GM12891 (cell line): Measurements from ENCODE around the gene MCM10.
"Not testable (repeated sequence)": the region's sequence is repeated elsewhere in the genome, so short reads cannot be mapped to it uniquely, and the experiment has no call there.

Experiments used
- DNase-seq: peaks from one replicate; pipeline ENCODE4 v3.0.0; 2011; ENCODE audit warnings: low spot score; ENCODE audit not compliant: insufficient read length
- FAIRE-seq: peaks from 2 replicates; lab custom pipeline; 2011; peaks lifted over from hg19 to GRCh38; lab: Jason Lieb, UNC
- PAX5 ChIP-seq: IDR thresholded peaks from 2 replicates; pipeline ENCODE4 v1.6.1; 2011; ENCODE audit warnings: low read length, moderate library complexity, mild to moderate bottlenecking; ENCODE audit not compliant: insufficient read depth, severe bottlenecking
- POLR2A ChIP-seq: IDR thresholded peaks from 2 replicates; pipeline ENCODE4 v1.6.1; 2011; ENCODE audit warnings: low read depth, low read length, control low read depth
- POLR2AphosphoS5 ChIP-seq: IDR thresholded peaks from 2 replicates; pipeline ENCODE4 v1.6.1; 2011; ENCODE audit warnings: low read depth, low read length, control low read depth
- POU2F2 ChIP-seq: IDR thresholded peaks from 2 replicates; pipeline ENCODE4 v1.6.1; 2011; ENCODE audit warnings: low read depth, mild to moderate bottlenecking, control low read depth, low read length, moderate library complexity
- SPI1 ChIP-seq: IDR thresholded peaks from 2 replicates; pipeline ENCODE4 v1.6.1; 2011; ENCODE audit warnings: low read depth, low read length, control low read depth
- TAF1 ChIP-seq: IDR thresholded peaks from 2 replicates; pipeline ENCODE4 v1.6.1; 2011; ENCODE audit warnings: low read depth, low read length, control low read depth

Gene MCM10

GRCh38 chr10:13139150-13139549 lies 22.2 kb upstream of the MCM10 start:
- no peak for DNase-seq
- TF ChIP-seq TAF1 (no peak), SPI1 (no peak), POLR2A (no peak), PAX5 (no peak), POU2F2 (no peak), POLR2AphosphoS5 (no peak)
- FAIRE-seq: no peak

- FAIRE-seq (no peak), DNase-seq (no peak)
- TF ChIP-seq PAX5: no peak
- TF ChIP-seq TAF1: no peak
- no peak for TF ChIP-seq SPI1
- TF ChIP-seq POLR2AphosphoS5: no peak
- no peak for TF ChIP-seq POLR2A
- TF ChIP-seq POU2F2: no peak
Measured at GRCh38 chr10:13139676-13140075, 21.7 kb upstream of the MCM10 start.

- FAIRE-seq (no peak), DNase-seq (no peak)
- TF ChIP-seq POLR2AphosphoS5: no peak
- TF ChIP-seq POU2F2: no peak
Measured at GRCh38 chr10:13140627-13141190, 20.6 kb upstream of the MCM10 start.

- no peak for DNase-seq
- no peak for FAIRE-seq
- TF ChIP-seq PAX5 (no peak), POLR2A (no peak), POLR2AphosphoS5 (no peak), TAF1 (no peak), POU2F2 (no peak), SPI1 (no peak)
Measured at GRCh38 chr10:13143766-13144165, 17.6 kb upstream of the MCM10 start.

- DNase-seq (no peak), FAIRE-seq (no peak)
- no peak for TF ChIP-seq POLR2AphosphoS5
- no peak for TF ChIP-seq SPI1
- TF ChIP-seq POLR2A: no peak
- TF ChIP-seq PAX5: no peak
- TF ChIP-seq TAF1: no peak
- no peak for TF ChIP-seq POU2F2
Measured at GRCh38 chr10:13144814-13145213, 16.5 kb upstream of the MCM10 start.

- FAIRE-seq (no peak), DNase-seq (no peak)
- no peak for TF ChIP-seq POLR2AphosphoS5
- no peak for TF ChIP-seq POU2F2
- no peak for TF ChIP-seq TAF1
- no peak for TF ChIP-seq PAX5
- no peak for TF ChIP-seq SPI1
- no peak for TF ChIP-seq POLR2A
Measured at GRCh38 chr10:13146379-13146778, 15.0 kb upstream of the MCM10 start.

GRCh38 chr10:13147161-13147560 lies 14.2 kb upstream of the MCM10 start:
- no peak for DNase-seq
- TF ChIP-seq POU2F2 (no peak), SPI1 (no peak)
- no peak for FAIRE-seq

GRCh38 chr10:13152296-13152695 lies 9.1 kb upstream of the MCM10 start:
- DNase-seq (no peak), FAIRE-seq (no peak)
- TF ChIP-seq POLR2A: no peak
- no peak for TF ChIP-seq PAX5
- TF ChIP-seq POU2F2: no peak

GRCh38 chr10:13155860-13156259 lies 5.5 kb upstream of the MCM10 start:
- not testable (repeated sequence) for FAIRE-seq, DNase-seq

- no peak for FAIRE-seq
- TF ChIP-seq PAX5 (no peak), POU2F2 (no peak), POLR2AphosphoS5 (no peak)
- no peak for DNase-seq
Measured at GRCh38 chr10:13158401-13158800, 3.0 kb upstream of the MCM10 start.

- FAIRE-seq (peak; percentile 35), DNase-seq (peak; percentile 23)
- TF ChIP-seq TAF1: no peak
- no peak for TF ChIP-seq POLR2AphosphoS5
- TF ChIP-seq POLR2A: no peak
- TF ChIP-seq PAX5: no peak
- no peak for TF ChIP-seq SPI1
- TF ChIP-seq POU2F2: no peak
Measured at GRCh38 chr10:13161857-13162271, 506 bp downstream of the MCM10 start.
